Skeletal muscle cell (primary cell): ENCODE measurements around the gene CRYGD.
A peak's percentile ranks its signal among the peaks of the same experiment; 100 is the strongest.

Experiments used
- DNase-seq: peaks from one replicate; pipeline ENCODE4 v3.0.0-alpha.2; 2010; ENCODE audit warnings: low read depth
- H3K4me3 ChIP-seq: 2 replicates; pipeline ENCODE4 v1.5.1; 2011; ENCODE audit warnings: low read depth, mild to moderate bottlenecking, control low read depth, low read length, moderate library complexity

CRYGD gene

DNA sequence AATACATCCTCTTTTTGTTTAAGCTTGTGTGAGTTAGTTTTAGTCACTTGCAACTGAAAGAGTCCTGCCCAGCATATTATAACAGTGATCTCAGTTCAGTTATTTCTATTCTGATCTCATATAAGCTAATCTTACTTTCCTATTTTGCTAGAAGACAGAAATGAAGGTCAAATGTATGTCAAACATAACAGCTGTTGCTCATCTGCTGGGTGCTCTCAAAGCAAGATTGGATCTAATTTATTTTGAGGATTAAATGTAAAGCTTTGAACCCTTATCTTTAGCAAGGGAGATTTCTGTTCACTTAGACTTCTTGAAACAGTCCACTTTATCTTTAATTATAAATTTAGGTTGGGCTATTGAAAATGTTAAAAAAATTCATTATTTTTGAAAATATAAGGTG lies 31.2 kb downstream of the CRYGD start:
- no peak for DNase-seq
- no peak overlapping the region for H3K4me3 ChIP-seq

DNA sequence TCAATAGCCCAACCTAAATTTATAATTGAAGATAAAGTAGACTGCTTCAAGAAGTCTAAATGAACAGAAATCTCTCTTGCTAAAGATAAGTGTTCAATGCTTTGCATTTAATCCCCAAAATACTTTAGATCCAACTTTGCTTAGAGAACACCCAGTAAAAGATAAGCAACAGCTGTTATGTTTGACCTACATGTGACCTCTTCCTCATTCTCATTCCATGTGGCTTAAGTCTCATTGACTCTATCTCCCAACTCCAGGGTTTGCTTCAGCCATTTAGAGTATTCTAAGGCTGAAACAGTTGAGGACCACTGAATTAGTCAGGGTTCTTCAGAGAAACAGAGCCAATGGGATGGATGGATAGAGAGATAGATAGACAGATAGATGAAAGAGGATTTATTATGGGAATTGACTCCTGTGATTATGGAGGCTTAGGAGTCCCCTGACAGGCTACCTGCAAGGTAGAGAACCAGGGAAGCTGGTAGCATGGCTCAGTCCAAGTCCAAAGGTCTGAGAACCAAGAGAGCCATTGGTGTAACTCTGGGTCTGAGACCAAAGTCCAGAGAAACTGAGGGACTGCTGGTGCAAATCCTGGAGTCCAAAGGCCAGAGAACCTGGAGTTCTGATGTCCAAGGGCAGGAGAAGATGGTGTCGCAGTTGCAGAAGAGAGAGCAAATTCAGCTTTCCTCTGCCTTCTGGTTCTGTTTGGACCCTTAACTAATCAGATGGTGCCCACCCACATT lies 32.1 kb downstream of the CRYGD start:
- DNase-seq: no peak
- no peak overlapping the region for H3K4me3 ChIP-seq

DNA sequence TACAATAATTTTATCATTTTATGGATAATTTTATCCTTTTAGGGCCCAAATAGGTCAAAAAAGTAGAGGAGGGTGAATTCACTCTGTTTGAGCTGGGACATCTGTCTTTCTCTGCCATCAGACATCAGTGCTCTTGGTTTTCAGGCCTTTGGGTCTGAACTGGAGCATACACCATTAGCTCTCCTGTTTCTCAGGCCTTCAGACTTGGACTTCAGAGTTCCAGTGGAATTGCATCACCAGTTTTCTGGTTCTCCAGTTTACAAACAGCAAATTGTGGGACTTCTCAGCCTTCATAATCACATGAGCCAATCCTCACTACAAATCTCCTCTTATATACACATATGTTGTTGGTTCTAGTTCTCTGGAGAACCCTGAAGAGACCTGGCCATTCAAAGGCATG lies 33.9 kb downstream of the CRYGD start:
- H3K4me3 ChIP-seq: no peak overlapping the region
- DNase-seq: no peak

DNA sequence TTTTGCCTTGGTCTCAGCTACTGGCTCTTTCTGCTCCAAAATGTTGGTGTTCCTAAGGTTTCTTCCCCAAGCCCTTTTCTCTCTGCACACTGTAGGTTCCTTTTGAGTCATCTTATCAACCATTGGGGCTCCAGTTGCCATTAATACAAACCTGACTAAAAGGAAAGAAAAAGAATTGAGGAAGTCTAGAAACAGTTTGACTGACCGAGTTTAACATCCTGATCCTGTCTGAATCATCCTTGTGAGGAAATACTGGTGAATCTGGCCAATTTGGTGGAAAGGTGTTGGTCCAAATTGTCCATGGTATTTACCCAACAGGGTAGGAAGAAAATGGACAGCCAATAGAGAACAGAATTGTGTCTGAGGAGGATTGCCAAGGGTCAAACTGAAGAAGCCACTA lies 38.3 kb downstream of the CRYGD start:
- no peak overlapping the region for H3K4me3 ChIP-seq
- no peak for DNase-seq

DNA sequence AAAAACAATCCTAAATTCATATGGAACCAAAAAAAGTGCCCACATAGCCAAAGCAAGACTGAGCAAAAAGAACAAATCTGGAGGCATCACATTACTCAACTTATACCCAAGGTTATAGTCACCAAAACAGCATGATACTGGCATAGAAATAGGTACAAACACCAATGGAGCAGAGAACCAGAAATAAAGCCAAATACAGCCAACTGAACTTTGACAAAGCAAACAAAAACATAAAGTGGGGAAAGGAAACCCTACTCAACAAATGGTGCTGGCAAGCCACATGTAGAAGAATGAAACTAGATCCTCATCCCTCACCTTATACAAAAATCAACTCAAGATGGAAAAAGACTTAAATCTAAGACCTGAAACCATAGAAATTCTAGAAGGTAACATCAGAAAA lies 40.5 kb downstream of the CRYGD start:
- DNase-seq: no peak

DNA sequence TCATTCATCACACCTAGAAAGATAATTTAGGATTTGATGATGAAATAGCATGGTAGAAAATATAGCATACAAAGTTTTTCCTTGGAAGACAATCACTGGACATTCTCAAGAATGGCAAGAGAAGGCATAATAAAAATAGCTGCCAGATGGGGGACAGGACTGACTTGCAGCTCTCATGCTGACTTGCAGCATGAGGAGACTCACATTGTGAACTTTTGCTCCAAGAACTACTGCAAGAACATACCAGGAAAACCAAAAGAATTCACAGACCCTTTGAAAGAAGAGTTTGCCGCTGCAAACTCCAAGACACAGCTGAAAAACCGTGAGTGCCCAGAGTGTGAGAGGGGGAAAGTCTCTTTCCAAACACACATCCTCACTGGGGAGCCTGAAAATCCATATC lies 47.0 kb downstream of the CRYGD start:
- DNase-seq: peak; percentile 35
- H3K4me3 ChIP-seq: no peak overlapping the region

More for the DNA sequence above, 40.5 kb downstream of the CRYGD start:
- H3K4me3 ChIP-seq: no peak overlapping the region

DNA sequence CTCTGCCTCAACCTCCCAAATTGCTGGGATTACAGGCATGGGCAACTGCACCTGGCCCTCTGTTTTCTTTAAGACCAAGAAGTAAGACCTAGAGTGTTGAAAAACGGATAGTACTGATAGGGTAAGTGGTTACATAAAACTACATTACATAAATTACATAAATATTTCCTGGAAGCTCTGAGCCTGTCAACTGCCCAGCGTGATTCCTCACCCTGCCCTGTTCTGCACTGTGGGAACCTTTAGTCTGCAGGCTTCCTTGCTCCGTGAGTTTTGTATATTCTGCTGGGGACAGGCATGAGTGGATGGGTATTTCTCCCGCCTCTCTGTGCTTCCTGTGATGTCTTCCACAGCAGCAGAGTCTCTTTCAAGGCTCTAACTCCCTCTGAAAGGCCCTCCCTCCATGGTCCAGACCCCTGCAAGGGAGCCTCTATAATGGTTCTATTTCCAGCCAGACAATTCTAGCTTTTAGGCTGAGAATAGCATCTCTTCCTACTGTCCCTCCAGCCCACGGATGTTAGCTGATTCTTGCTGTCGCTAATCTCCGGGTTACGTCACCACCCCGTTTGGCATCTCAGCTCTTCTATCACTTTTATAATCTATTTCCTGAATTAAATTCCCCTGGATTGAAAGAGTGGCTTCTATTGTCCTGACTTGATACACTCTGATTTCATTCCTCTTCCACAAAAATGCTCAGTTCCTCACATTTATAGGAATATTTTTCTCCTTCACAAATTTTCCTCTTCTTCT lies 49.5 kb downstream of the CRYGD start:
- H3K4me3 ChIP-seq: no peak overlapping the region
- DNase-seq: no peak

DNA sequence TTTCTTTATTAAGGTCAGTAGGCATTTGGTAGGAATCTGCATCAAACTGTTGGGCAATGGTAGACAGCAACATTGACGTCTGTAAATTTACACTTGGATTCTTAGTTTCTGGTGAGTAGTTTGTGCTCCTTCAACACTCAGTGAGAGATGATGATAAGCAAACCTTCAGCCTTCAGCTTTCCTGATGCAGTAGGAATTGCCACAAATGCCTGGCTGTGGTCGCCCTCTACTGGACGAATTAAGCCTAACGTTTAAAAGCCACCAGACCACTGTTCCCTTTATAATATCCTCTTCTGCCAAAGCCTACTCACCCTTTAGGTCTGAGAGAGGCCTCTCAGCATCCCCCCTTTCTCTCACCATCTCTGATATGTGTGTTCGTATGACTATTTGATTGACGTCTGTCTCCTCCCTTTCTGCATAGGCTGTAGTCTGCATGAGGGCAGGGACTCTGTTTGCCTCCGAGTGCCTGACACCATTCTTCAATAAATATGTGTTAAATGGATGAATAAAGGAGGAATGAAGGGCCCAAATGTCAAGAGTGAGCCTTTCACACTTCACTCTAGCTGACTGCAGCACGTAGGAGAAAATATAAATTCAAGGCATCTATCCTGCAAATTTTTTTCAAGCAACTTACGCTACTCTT lies 52.0 kb downstream of the CRYGD start:
- no peak overlapping the region for H3K4me3 ChIP-seq
- DNase-seq: peak; percentile 17
